Measurements from ENCODE around the gene ECHS1. TPM values are rescaled to one million over a fixed set of nuclear protein-coding genes. Genes with fewer than 3 reads are reported as not detected.

ECHS1 gene
- total RNA-seq, 1 experiment from 2014 or later, result 53.5 TPM

DNA sequence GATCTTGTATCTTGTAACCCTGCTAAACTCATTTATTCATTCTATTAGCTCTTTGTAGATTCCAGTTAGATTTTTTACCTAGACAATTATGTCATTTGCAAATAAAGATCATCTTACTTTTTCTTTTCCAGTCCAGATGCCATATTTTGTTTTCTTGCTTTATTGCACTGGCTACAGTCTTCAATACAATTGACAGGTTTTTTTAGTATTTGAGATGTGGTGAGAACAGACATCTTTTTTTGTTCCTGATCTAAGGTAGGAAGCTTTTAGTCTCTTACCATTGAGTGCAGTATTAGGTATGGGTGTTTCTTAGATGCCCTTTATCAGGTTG, 39.2 kb upstream of the ECHS1 start:
- TF ChIP-seq, protein P1, sequence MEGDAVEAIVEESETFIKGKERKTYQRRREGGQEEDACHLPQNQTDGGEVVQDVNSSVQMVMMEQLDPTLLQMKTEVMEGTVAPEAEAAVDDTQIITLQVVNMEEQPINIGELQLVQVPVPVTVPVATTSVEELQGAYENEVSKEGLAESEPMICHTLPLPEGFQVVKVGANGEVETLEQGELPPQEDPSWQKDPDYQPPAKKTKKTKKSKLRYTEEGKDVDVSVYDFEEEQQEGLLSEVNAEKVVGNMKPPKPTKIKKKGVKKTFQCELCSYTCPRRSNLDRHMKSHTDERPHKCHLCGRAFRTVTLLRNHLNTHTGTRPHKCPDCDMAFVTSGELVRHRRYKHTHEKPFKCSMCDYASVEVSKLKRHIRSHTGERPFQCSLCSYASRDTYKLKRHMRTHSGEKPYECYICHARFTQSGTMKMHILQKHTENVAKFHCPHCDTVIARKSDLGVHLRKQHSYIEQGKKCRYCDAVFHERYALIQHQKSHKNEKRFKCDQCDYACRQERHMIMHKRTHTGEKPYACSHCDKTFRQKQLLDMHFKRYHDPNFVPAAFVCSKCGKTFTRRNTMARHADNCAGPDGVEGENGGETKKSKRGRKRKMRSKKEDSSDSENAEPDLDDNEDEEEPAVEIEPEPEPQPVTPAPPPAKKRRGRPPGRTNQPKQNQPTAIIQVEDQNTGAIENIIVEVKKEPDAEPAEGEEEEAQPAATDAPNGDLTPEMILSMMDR (IDR thresholded peaks at IDR 0.05; ENCODE audit: unreplicated experiment), result no peak
- H3K4me3 Mint-ChIP-seq (ENCODE audit: low read depth, unreplicated experiment), result no peak overlapping the region
- BruUV-seq (replicated peaks), result no TSS peak
- DNase-seq, result no peak
- no peaks in the 10 kb centered on the region for H3K4me1 Mint-ChIP-seq (ENCODE audit: low read depth, unreplicated experiment)
- CTCF ChIA-PET, result no interaction called here
- peaks cover 16% of the 10 kb centered on the region for H3K36me3 Mint-ChIP-seq (ENCODE audit: insufficient read depth, unreplicated experiment)
- H3K9me3 Mint-ChIP-seq (ENCODE audit: low read depth, unreplicated experiment), result peaks cover 8% of the 10 kb centered on the region
- no peak overlapping the region for H3K27ac Mint-ChIP-seq (ENCODE audit: unreplicated experiment)
- intact Hi-C loops (cut with micrococcal nuclease; ENCODE audit: unreplicated experiment), result no loop called here
- no peaks in the 10 kb centered on the region for H3K27me3 Mint-ChIP-seq (ENCODE audit: unreplicated experiment)

DNA sequence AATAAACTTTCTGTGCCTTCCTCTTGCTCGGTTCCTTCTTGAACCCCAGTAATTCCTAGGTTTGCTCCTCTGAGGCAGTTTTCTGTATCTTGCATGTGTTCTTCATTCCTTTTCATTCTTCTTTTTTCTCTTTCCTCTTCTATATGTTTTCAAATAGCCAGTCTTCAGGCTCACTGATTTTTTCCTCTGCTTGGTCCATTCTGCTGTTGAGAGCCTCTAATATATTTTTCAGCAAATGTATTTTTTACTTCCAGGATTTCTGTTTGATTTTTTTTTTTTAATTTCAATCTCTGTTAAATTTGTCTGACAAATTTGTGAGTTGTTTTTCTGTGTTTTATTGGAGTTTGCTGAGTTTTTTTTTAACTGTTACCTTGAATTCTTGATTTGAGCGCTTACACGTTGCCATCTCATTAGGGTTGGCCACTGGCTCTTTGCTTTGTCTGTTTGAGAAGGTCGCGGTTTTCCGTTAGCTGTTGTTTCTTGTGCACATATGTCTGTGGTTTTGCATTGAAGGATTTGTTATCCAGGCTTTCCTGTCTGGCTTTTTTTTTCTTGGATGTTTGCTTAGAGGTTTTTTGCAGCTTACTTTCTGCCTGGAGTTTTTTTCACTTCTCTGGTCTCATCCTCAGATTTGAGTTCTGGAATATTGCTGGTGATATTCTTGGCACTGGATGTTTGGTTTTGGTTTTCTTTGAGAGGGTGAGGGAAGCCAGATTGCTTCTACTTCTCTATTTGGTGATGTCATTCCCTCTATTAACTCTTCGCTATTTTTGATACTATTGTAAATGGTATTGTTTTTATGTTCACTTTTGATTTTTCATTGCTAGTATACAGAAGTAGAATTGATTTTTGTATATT, 38.6 kb upstream of the ECHS1 start:
- TF ChIP-seq, protein P1 (IDR thresholded peaks at IDR 0.05; ENCODE audit: unreplicated experiment), result no peak
- no TSS peak for BruUV-seq (replicated peaks)
- CTCF ChIA-PET, result no interaction called here
- Mint-ChIP-seq H3K27me3 (ENCODE audit: unreplicated experiment) (no peaks in the 10 kb centered on the region), H3K9me3 (ENCODE audit: low read depth, unreplicated experiment) (peaks cover 8% of the 10 kb centered on the region), H3K36me3 (ENCODE audit: insufficient read depth, unreplicated experiment) (peaks cover 16% of the 10 kb centered on the region), H3K4me1 (ENCODE audit: low read depth, unreplicated experiment) (no peaks in the 10 kb centered on the region), H3K4me3 (ENCODE audit: low read depth, unreplicated experiment) (no peak overlapping the region), H3K27ac (ENCODE audit: unreplicated experiment) (no peak overlapping the region)
- intact Hi-C loops (cut with micrococcal nuclease; ENCODE audit: unreplicated experiment), result no loop called here
- DNase-seq, result no peak

DNA sequence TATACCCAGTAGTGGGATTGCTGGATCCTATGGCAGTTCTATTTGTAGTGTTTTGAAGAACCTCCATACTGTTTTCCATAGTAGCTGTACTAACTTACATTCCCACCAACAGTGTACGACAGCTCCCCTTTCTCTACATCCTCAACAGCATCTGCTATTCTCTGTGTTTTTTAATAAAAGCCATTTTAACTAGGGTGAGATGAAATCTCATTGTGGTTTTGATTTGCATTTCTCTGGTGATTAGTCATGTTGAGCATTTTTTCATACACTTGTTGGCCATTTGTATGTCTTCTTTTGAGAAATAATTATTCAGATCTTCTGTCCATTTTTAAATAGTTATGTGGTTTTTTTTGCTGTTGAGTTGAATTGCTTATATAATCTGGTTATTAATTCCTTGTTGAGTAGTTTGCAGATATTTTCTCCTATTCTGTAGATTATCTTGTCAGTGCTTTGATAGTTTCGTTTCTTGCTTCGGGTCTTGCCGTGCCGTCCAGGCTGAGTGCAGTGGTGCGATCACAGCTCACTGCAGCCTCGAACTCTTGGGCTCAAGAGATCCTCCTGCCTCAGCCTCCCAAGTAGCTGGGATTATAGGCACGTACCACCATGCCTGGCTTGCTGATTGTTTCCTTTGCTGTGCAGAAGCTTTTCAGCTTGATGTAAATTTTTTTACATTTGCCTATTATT, 32.8 kb upstream of the ECHS1 start:
- intact Hi-C loops (cut with micrococcal nuclease; ENCODE audit: unreplicated experiment), result no loop called here
- no peak overlapping the region for H3K4me3 Mint-ChIP-seq (ENCODE audit: low read depth, unreplicated experiment)
- DNase-seq, result no peak
- no peaks in the 10 kb centered on the region for H3K27me3 Mint-ChIP-seq (ENCODE audit: unreplicated experiment)
- peaks cover 9% of the 10 kb centered on the region for H3K4me1 Mint-ChIP-seq (ENCODE audit: low read depth, unreplicated experiment)
- peaks cover 12% of the 10 kb centered on the region for H3K36me3 Mint-ChIP-seq (ENCODE audit: insufficient read depth, unreplicated experiment)
- TF ChIP-seq, protein P1 (IDR thresholded peaks at IDR 0.05; ENCODE audit: unreplicated experiment), result no peak
- CTCF ChIA-PET, result no interaction called here
- H3K9me3 Mint-ChIP-seq (ENCODE audit: low read depth, unreplicated experiment), result no peaks in the 10 kb centered on the region
- no peak overlapping the region for H3K27ac Mint-ChIP-seq (ENCODE audit: unreplicated experiment)
- no TSS peak for BruUV-seq (replicated peaks)

DNA sequence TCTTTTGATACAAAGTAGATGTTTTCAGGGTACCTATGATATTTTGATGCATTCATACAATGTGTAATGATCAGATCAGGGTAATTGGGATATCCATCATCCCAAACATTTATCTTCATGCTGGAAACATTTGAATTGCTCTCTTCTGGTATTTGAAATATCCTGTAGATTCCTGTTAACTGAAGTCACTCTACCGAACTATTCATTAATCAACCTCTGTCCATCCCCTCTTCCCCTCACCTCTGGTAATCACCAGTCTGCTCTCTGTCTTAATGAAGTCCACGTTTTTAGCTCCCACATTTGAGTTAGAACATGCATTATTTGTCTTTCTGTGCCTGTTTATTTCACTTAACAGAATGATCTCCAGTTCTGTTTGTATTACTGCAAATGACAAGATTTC, 32.1 kb upstream of the ECHS1 start:
- TF ChIP-seq, protein P1 (IDR thresholded peaks at IDR 0.05; ENCODE audit: unreplicated experiment), result no peak
- H3K27ac Mint-ChIP-seq (ENCODE audit: unreplicated experiment), result no peak overlapping the region
- no peaks in the 10 kb centered on the region for H3K9me3 Mint-ChIP-seq (ENCODE audit: low read depth, unreplicated experiment)
- DNase-seq, result no peak
- H3K27me3 Mint-ChIP-seq (ENCODE audit: unreplicated experiment), result no peaks in the 10 kb centered on the region
- CTCF ChIA-PET, result no interaction called here
- no TSS peak for BruUV-seq (replicated peaks)
- intact Hi-C loops (cut with micrococcal nuclease; ENCODE audit: unreplicated experiment), result no loop called here
- no peak overlapping the region for H3K4me3 Mint-ChIP-seq (ENCODE audit: low read depth, unreplicated experiment)
- peaks cover 12% of the 10 kb centered on the region for H3K36me3 Mint-ChIP-seq (ENCODE audit: insufficient read depth, unreplicated experiment)
- peaks cover 9% of the 10 kb centered on the region for H3K4me1 Mint-ChIP-seq (ENCODE audit: low read depth, unreplicated experiment)
